Lower leg skin (tissue), 4 donors: ENCODE results near the gene IL15RA. TPM values are rescaled to one million over a fixed set of nuclear protein-coding genes. Genes with fewer than 3 reads are reported as not detected.

ENCODE experiments used
- DNase-seq, 2 donors: peaks; one replicate each; pipeline ENCODE4 v3.0.0-alpha.2; 2019; ENCODE audit warnings: low spot score in 2 of 2
- H3K4me3 ChIP-seq: fragments of 200-600 bp; sonication (generic); 2 replicates; pipeline ENCODE4 v1.5.1; 2017; ENCODE audit warnings: mild to moderate bottlenecking, low read depth; ENCODE audit not compliant: poor library complexity, severe bottlenecking
- POLR2A ChIP-seq, 2 donors: fragments of 450-650 bp; IDR thresholded peaks; one replicate each; pipeline ENCODE4 v1.6.1; 2016 to 2017; ENCODE audit warnings: antibody characterized with exemption in 2 of 2, mild to moderate bottlenecking in 1 of 2, moderate library complexity in 1 of 2
- WGBS, 2 donors: methylation state at CpG; one replicate each; pipeline ENCODE4 v1.1.5; 2018; 5-methylcytosine and 5-hydroxymethylcytosine counted together
- intact Hi-C: fragments of 100-400 bp; cut with DNase I; formaldehyde crosslinking; loops from one replicate; pipeline ENCODE4 v1.15.0; 2023; ENCODE audit warnings: low total_unique reads
- total RNA-seq, 4 donors: library from RNA; depleted of rRNA; stranded (reverse); fragments of >200 nt; gene quantifications; one replicate each; pipeline ENCODE4 v1.1.0, GENCODE V29; 2016
- TF ChIP-seq, protein P1 (sequence below), 3 donors: fragments of 450-650 bp; IDR thresholded peaks; one replicate each; pipeline ENCODE4 v1.5.1; 2016; ENCODE audit warnings: antibody characterized with exemption in 3 of 3, mild to moderate bottlenecking in 3 of 3, moderate library complexity in 2 of 3

The IL15RA gene
- total RNA-seq, 4 donors from 2014 or later = 9.3 to 30.8 (median 24.8) TPM

DNA sequence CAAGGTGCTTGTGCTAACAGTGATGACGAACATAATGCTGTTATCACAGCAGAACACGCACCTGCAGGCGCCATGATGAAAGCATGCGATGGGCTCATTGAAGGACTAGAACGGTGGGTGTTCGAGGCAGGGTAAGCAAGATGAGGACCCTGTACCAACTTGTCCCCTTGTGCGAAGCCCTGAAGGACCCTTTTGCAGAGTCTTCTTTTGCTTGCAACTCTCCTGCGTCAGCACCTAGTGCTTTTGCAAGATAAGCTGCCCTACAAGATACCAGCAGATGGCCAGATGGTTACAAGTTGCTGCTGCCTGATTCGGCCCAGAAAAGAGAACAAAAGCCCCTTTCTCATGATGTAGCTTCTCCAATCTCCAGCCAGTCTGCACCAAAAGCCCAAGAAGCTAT is 4.2 kb upstream of the IL15RA start:
- intact Hi-C loops = no loop called here
- DNase-seq = peak; percentile 5 to 81
- H3K4me3 ChIP-seq = no peak overlapping the region
- 85 to 96% methylated on average over 9 of the region's 9 CpGs for WGBS, 2 donors
- TF ChIP-seq, protein P1, sequence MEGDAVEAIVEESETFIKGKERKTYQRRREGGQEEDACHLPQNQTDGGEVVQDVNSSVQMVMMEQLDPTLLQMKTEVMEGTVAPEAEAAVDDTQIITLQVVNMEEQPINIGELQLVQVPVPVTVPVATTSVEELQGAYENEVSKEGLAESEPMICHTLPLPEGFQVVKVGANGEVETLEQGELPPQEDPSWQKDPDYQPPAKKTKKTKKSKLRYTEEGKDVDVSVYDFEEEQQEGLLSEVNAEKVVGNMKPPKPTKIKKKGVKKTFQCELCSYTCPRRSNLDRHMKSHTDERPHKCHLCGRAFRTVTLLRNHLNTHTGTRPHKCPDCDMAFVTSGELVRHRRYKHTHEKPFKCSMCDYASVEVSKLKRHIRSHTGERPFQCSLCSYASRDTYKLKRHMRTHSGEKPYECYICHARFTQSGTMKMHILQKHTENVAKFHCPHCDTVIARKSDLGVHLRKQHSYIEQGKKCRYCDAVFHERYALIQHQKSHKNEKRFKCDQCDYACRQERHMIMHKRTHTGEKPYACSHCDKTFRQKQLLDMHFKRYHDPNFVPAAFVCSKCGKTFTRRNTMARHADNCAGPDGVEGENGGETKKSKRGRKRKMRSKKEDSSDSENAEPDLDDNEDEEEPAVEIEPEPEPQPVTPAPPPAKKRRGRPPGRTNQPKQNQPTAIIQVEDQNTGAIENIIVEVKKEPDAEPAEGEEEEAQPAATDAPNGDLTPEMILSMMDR (IDR thresholded peaks at IDR 0.05) = no peak
- no peak for TF ChIP-seq POLR2A (IDR thresholded peaks at IDR 0.05)

DNA sequence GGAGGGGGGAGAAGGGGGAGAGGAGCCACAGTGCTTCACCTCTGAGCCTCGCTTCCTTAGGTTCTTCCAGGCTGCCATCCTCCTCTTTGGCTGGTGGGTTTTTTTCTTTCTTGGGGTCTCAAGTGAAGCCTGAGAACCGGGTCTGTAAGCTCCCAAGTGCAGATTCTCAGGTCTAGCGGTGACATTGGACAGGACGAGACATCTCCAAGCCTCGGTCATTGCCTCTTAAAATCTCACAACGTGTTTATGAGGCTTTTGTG is 817 bp upstream of the IL15RA start:
- DNase-seq = peak in 1 of 2 donors; percentile 14
- intact Hi-C loops = no loop called here
- TF ChIP-seq POLR2A (IDR thresholded peaks at IDR 0.05) = no peak
- TF ChIP-seq, protein P1 (IDR thresholded peaks at IDR 0.05) = no peak
- H3K4me3 ChIP-seq = peak overlapping the region; percentile 78
- WGBS, 2 donors = 31 to 32% methylated on average over 6 of the region's 6 CpGs

DNA sequence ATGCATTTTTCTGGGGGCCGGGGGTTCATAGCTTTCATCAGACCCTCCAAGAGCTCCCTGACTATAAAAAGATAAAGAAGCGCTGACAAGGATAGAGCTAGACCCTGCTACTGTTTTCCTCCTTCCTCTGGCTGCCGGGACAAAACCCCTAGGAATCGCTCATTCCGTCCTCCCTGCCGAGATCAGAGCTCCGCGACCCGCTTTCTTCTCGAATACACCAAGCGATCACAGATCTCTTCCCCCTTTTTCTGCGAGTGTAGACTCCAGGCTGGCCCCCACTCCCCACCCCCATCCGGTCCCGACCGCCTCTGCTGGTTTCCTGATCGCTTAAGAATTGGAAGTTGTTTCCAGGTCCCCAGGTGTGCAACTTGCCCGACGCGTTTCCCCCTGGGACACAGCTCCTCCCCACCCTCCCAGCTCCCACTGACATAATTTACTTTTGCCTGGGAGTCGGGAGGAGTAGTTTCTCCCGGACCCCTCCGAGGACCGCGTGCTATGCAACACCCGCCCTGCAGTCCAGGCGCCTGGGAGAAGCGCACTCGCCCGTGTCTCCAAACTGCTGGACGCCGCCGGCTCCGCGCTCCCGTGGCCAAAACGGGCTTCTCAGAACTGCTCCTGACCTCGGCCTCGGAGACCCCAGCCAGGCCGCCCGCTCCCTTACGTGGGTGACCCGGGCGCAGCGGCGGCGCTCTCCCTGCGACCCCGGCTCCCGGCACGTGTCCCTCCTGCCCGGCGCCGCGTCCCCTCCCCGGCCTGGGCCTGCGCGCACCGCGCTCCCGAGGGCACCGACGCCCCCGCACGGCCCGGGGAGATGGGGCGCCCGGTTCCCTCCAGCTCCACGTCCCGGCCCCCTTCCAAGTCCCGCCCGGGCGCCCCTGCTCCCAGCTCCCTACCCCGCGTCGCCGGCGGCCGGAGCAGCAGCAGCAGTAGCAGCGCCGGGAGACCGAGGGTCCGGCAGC is 552 bp downstream of the IL15RA start:
- H3K4me3 ChIP-seq = peak overlapping the region; percentile 78
- peak; percentile 33 to 92 for DNase-seq
- intact Hi-C loops = no loop called here
- WGBS, 2 donors = 1 to 7% methylated on average over 24 to 39 of the region's 82 CpGs
- TF ChIP-seq POLR2A (IDR thresholded peaks at IDR 0.05) = no peak
- TF ChIP-seq, protein P1 (IDR thresholded peaks at IDR 0.05) = no peak

DNA sequence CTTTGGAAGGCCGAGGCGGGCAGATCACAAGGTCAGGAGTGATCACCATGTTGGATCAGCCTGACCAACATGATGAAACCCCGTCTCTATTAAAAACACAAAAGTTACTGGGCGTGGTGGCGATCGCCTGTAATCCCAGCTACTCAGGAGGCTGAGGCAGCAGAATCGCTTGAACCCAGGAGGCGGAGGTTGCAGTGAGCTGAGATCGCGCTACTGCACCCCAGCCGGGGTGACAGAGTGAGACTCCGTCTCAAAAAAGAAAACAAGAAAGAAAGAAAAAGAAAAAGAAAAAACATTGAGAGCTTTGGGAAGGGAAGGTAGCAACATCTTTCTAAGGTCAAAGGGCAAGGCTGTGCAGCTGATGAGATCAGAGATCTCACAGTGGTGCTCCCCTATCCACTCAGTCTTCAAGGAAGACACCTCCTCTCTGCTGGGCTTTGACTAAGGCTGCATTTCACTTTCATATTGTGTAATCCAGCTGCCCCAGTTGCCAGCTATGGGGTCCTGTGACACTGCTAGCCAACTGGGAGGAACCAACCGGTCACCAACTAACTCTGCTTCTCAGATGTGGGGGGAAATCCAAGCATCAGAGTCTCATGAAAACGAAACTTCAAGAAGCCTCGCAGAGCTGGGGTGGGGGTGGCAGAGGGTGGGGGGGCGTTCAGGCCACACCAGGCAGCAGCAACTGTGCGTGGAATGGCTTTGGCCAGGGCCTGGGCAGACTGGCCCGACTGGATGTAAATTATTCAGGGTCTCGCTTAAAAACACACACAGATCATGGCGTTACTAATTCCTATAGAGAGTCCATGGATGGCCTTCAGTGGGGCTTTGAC is 1.5 kb downstream of the IL15RA start:
- H3K4me3 ChIP-seq = no peak overlapping the region
- intact Hi-C loops = no loop called here
- no peak for TF ChIP-seq POLR2A (IDR thresholded peaks at IDR 0.05)
- TF ChIP-seq, protein P1 (IDR thresholded peaks at IDR 0.05) = no peak
- peak; percentile 61 to 90 for DNase-seq
- 59 to 77% methylated on average over 20 of the region's 20 CpGs for WGBS, 2 donors

DNA sequence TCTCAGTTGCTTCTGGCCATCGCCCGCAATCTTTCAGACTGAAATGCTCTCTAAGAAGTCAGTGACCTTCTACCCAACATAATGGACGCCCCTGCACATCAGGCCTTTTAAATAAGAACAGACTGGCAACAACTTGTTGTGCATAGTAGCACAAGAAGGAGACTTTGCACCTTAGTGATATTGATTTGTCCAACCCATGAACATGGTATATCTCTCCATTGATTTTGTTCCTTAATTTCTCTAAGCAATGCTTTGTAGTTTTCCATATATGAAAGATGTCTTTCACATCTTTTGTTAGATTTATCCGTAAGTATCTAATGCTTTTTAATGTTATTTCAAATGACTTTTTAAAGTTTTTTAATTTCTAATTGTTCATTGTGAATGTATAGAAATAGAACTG is 4.3 kb downstream of the IL15RA start:
- intact Hi-C loops = no loop called here
- no peak for DNase-seq
- no peak for TF ChIP-seq POLR2A (IDR thresholded peaks at IDR 0.05)
- TF ChIP-seq, protein P1 (IDR thresholded peaks at IDR 0.05) = no peak
- H3K4me3 ChIP-seq = no peak overlapping the region
- WGBS, 2 donors = 94 to 98% methylated on average over 4 of the region's 4 CpGs
